ENCODE data around the gene RECK.

- no peak for TF ChIP-seq CTCF (conservative IDR thresholded peaks at IDR 0.05; ENCODE audit: low read depth in 2 of 2)
- no peak for TF ChIP-seq POLR2AphosphoS5 (IDR thresholded peaks at IDR 0.05; ENCODE audit: low read depth)
- no peak for TF ChIP-seq EZH2 (IDR thresholded peaks at IDR 0.05; ENCODE audit: low read depth, unreplicated experiment)
- TF ChIP-seq JUNB (IDR thresholded peaks at IDR 0.05; ENCODE audit: unreplicated experiment), result no peak
- TF ChIP-seq CREB1 (CRISPR knock-in tag; IDR thresholded peaks at IDR 0.05; ENCODE audit: low read depth), result no peak
- TF ChIP-seq REST (IDR thresholded peaks at IDR 0.05; ENCODE audit: unreplicated experiment), result no peak
Measured at GRCh38 chr9:36129139-36129538, 92.4 kb downstream of the RECK start.
